GM21825 (cell line): ENCODE measurements around the gene LHX2.

Experiments used
- ATAC-seq: cut with Tn5 transposase; IDR thresholded peaks from one replicate; pipeline ENCODE4 v1.9.1; 2021; ENCODE audit warnings: mild to moderate bottlenecking, moderate library complexity; ENCODE audit not compliant: unreplicated experiment

Gene LHX2

DNA sequence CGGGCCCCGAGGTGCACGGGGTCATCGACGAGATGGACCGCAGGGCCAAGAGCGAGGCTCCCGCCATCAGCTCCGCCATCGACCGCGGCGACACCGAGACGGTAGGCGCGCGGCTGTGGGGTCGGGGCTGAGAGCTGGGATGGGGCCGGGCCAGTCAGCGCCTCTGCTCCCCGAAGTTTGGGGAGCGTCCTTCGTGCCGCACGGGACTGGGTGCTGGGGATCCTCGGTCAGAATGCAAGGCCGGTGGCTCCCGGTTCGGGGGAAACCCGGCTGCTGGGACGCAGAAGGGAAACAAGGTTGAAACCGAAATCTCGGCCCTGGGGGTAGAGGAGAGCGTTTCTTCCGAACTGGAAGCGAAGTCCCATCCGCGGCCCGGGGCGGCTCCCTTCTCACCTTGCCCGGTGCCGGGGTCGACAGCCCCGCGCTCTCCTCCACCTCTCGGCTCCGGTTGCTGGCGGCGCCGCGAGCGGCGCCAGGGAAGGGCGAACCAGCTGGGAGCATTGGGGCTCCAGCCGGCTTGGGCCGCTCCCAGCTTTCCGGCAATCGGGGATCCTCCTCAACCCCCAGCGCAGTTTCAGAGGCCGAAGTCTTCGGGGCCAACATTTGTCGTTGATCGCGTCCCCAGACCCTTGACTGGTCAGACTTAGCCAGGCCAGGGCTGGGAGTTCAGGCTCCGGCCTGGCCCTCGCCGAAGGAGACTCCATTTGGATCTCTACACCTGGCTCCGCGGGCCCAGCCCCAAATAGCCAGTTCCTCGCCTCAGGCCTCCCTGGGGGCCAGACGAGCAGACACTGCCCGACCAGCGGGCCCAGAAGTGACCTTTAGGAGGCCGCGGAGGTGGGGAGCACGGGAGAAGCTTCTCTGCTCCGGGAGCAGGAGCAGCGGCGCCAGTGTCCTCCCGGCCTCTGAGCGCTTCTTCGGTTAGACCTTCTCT is 1.1 kb downstream of the LHX2 start:
- no peak for ATAC-seq

DNA sequence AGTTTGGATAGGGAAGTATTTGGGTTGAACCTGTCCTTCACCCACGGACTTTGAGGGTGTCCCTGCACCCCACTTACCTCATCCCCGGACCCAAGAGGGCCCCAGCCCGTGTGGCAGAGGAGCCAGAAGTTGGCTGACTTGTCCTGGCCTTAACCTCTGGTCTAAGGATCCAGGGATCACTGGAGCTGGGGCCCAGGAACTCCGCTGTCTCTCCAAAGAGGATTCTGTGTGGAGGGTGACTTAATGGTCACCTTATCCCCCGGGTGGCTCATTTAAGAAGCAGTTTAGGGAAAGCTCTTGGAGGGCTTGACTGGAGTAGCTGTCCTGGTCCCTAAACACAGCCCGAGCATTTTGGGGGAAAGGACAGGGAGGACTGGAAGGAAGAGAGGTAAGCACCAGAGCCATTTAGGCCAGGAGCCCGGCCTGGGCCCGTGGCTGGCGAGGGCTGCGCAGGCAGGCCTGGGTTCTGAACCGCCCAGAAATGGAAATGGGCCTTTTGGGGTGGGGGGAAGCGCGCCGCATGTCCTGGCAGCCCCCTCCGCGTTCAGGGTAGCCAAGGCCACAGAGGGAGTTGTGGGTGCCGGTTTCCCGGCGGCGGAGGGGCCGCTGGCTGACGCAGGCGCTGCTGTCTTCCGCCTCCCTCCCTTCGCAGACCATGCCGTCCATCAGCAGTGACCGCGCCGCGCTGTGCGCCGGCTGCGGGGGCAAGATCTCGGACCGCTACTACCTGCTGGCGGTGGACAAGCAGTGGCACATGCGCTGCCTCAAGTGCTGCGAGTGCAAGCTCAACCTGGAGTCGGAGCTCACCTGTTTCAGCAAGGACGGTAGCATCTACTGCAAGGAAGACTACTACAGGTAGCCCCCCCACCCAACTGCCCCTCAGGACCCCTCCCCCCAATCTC is 2.0 kb downstream of the LHX2 start:
- ATAC-seq: no peak

GRCh38 chr9:124014211-124014955 is 2.8 kb downstream of the LHX2 start:
- no peak for ATAC-seq

GRCh38 chr9:124014956-124015660 is 3.5 kb downstream of the LHX2 start:
- no peak for ATAC-seq

- no peak for ATAC-seq
Measured at GRCh38 chr9:124015661-124016131, 4.1 kb downstream of the LHX2 start.

- ATAC-seq: no peak
Measured at GRCh38 chr9:124016175-124017050, 4.8 kb downstream of the LHX2 start.

DNA sequence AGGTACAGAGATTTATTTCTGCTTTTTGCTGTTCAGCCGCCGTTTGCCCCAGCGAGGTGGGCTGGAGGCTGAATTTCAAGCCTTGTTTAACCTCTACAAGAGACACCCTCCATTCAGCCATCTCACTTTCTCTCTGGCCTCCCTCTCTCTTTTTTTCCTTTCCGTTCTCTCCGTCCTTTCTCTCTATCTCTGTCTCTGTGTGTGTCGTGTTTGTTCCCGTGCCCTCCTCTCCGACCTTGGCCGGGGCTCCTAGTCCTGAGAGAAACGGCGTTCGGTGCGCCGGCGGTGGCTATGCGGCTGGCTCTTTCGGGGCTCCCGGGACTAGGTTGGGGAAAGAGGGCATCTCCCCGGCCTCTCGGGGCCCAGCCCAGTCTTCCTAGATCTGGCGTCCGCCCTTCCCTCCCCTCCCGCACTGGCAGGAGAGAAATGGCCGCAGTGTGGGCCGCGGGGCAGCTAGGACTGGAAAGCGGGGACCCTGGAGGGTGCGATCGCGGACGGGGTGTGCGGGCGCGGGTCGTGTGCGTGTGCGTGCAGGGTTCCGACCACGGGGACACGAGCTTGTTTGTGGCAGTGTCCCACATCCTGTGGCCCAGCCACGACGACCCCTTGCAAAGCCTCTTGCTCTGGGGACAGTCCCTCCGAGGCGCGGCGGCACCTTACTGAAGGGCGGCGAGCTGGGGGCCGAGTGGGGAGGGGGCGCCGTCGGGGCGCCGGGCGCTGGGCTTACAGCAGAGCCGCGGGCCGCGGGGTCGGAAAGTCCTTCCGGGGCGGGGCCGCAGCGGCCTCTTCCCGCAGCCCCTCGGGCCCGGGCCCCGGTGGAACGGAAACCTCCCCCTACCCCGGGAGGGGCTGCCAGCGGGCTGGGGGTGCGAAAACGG is 5.7 kb downstream of the LHX2 start:
- ATAC-seq: no peak

DNA sequence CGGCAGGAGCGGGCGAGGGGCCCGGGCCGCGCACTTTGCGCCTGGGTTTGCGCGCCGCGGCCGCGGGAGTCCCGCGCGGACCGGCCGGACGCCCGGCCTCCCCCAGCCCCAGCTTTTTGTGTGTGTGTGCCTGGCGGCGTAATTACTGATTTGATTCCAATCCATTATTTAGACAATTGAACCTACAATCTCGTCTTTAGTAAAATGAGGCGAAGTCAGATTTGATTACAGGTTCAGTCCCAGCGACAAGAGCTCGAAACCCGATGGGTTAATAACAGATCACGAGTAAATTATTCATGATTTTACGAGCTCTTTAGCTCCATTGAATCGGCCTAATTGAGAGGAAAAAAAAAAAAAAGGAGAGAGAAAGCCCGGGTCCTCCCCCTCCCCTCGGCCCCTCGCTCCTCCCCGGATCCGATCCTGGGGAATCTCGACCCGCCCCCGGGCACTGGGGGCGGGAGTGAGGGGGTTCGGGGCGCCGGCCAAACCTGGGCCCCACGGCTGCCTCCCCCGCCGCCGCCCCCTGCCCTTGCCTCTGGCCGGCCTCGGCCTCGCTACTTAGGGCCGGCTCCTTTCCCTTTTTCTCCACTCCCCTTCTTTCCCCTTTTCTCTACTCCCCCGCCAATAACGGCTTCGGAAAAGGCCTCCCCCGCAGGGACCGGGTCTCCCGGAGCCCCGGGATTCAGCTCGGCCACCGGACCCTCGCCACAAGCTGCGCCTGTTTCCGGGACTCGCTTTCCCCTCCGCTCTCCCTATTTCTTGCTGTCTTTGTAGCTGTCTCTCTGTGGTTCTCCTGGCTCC is 6.6 kb downstream of the LHX2 start:
- ATAC-seq: no peak

GRCh38 chr9:124018730-124019697 is 7.4 kb downstream of the LHX2 start:
- ATAC-seq: no peak

GRCh38 chr9:124019771-124020519 is 8.4 kb downstream of the LHX2 start:
- no peak for ATAC-seq

GRCh38 chr9:124020520-124021384 is 9.2 kb downstream of the LHX2 start:
- no peak for ATAC-seq

DNA sequence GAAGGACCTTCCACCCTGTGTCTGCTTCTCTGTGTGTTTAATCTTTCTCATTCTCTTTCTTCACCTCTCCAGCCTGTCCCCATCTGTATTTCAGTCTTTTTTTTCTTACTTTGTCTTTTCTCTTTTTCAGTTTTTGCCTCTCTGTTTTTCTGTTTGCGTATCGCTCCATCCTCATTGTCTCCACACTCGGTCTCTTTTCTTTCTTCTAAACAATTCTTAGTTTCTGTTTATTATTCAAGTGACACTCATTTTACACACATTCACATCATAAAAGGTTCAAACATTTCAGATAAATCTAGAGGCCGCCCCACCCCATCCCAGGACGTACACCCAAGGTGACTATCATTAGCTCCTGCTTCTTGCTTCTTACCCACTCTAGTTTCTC is 9.8 kb downstream of the LHX2 start:
- no peak for ATAC-seq

GRCh38 chr9:124022201-124023121 is 10.9 kb downstream of the LHX2 start:
- ATAC-seq: no peak

DNA sequence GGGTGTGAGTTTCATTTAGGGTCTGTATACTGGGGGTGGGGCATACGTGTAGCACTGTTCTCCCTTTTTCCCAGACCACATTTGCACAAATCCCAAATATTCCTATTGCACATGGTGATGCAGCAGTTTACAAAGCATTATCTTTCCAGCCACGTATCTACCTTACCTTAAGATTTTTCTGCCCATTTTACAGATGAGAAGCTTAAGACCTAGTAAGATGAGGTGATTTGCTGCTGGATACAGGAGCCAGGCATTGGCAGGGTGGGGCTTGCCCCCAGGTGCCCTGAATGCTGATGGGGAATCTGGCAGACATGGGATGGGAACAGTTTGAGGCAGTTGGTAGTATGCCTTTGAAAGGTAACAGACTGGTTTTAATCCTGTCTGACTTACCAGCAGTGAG is 12.5 kb downstream of the LHX2 start:
- no peak for ATAC-seq
